GM10248 (cell line): ENCODE measurements around the gene BHLHE41.

Source experiments
- CTCF ChIA-PET: fragments of 300-600 bp; sonication (Branson Sonifier 250); formaldehyde crosslinking; extraction: SDS; loops from one replicate; lab custom pipeline; 2021; ENCODE audit warnings: antibody characterized with exemption; lab: Yijun Ruan, JAX
- POLR2A ChIA-PET: fragments of 350-650 bp; sonication (Branson Sonifier 250); formaldehyde crosslinking; extraction: SDS; loops from one replicate; lab custom pipeline; 2020; ENCODE audit warnings: antibody characterized with exemption; lab: Yijun Ruan, JAX
- DNase-seq: peaks from one replicate; pipeline ENCODE4 v3.0.0; 2012; ENCODE audit errors: extremely low spot score
- CTCF ChIP-seq: IDR thresholded peaks from 2 replicates; pipeline ENCODE4 v1.5.1; 2012; ENCODE audit warnings: mild to moderate bottlenecking, low read depth; ENCODE audit errors: extremely low read depth, missing control alignments, control extremely low read depth

BHLHE41 gene

GRCh38 chr12:26080911-26081310 lies 43.9 kb downstream of the BHLHE41 start:
- TF ChIP-seq CTCF: no peak
- CTCF ChIA-PET: interaction anchor here (1.1 kb wide), 1 partner anchor 11 kb away, joined by 5 read pairs; no protein-coding TSS in a partner anchor
- POLR2A ChIA-PET: no interaction called here
- no peak for DNase-seq

GRCh38 chr12:26077915-26078702 lies 46.7 kb downstream of the BHLHE41 start:
- no peak for DNase-seq
- CTCF ChIA-PET: no interaction called here
- no peak for TF ChIP-seq CTCF
- POLR2A ChIA-PET: no interaction called here
